HCT116 (cell line): ENCODE measurements around the gene UBE4A. TPM values are rescaled to one million over a fixed set of nuclear protein-coding genes. Genes with fewer than 3 reads are reported as not detected.

Experiments
- ATAC-seq: fragments of 200-7000 bp; cut with Tn5 transposase; 2 replicates; pipeline ENCODE4 v1.9.1; 2020; ENCODE audit warnings: mild to moderate bottlenecking, moderate library complexity
- BruUV-seq: library from RNA; stranded (reverse); fragments of 400-500 nt; replicated peaks from 2 replicates; lab custom pipeline; 2021; lab: Mats Ljungman, UMichigan
- CTCF ChIA-PET: fragments of 300-600 bp; sonication (Branson Sonifier 250); formaldehyde crosslinking; loops from one replicate; lab custom pipeline; 2021; ENCODE audit warnings: antibody characterized with exemption; lab: Charles Lee
- POLR2A ChIA-PET: fragments of 300-600, 350-600 bp; sonication (Branson Sonifier 250); formaldehyde crosslinking; loops from one replicate; lab custom pipeline; 2021; ENCODE audit warnings: antibody characterized with exemption; lab: Charles Lee
- RAD21 ChIA-PET, 2 experiments: fragments of 300-600 bp; sonication (Branson Sonifier 250); formaldehyde crosslinking; loops; one replicate each; lab custom pipeline; 2023; ENCODE audit warnings: low total read pairs in 2 of 2; ENCODE audit not compliant: uncharacterized antibody in 2 of 2, unreplicated experiment in 2 of 2, low non-redundant PET in 1 of 2; lab: Charles Lee
- DNase-seq: peaks from one replicate; pipeline ENCODE4 v3.0.0-alpha.2; 2010; ENCODE audit warnings: low read depth, low spot score
- H2AFZ ChIP-seq: fragments of 200-600 bp; shearing (Covaris generic), sonication (generic); 2 replicates; pipeline ENCODE4 v1.6.1; 2017; ENCODE audit warnings: low read depth, mixed run types, mixed read lengths, antibody characterized with exemption, low read length; ENCODE audit not compliant: poor library complexity, severe bottlenecking
- H3K27ac ChIP-seq: 2 replicates; pipeline ENCODE4 v1.5.1; 2012; ENCODE audit warnings: low read depth, low read length
- H3K27me3 ChIP-seq: fragments of 200-600 bp; sonication (generic); 2 replicates; pipeline ENCODE4 v1.6.1; 2016; ENCODE audit warnings: mixed run types, low read length, mixed read lengths; ENCODE audit not compliant: insufficient read depth
- H3K36me3 ChIP-seq, 2 experiments: fragments of 200-500 bp in 1 of 2; fragments of 200-600 bp in 1 of 2; sonication (Bioruptor generic) in 1 of 2; sonication (generic) in 1 of 2; 2 replicates each; pipeline versions ENCODE4 v1.5.1 to v1.6.1; 2014 to 2016; ENCODE audit warnings: low read length in 2 of 2, inconsistent platforms in 1 of 2, mixed read lengths in 1 of 2, mixed run types in 1 of 2; ENCODE audit not compliant: insufficient read depth in 2 of 2, control insufficient read depth in 1 of 2
- H3K4me1 ChIP-seq, 2 experiments: fragments of 200-600 bp in 1 of 2; sonication (generic) in 1 of 2; 2 replicates each; pipeline versions ENCODE4 v1.5.1 to v1.6.1; 2012 to 2017; ENCODE audit warnings: low read length in 2 of 2, inconsistent platforms in 1 of 2, mild to moderate bottlenecking in 1 of 2, mixed read lengths in 1 of 2, mixed run types in 1 of 2, moderate library complexity in 1 of 2; ENCODE audit not compliant: insufficient read depth in 2 of 2, control insufficient read depth in 1 of 2
- H3K4me2 ChIP-seq: fragments of 200-600 bp; sonication (generic); 2 replicates; pipeline ENCODE4 v1.6.1; 2017; ENCODE audit warnings: mixed run types, low read length, mixed read lengths
- H3K4me3 ChIP-seq, 2 experiments: fragments of 200-600 bp in 1 of 2; sonication (generic) in 1 of 2; replicated peaks in 1 of 2; 2 replicates each; pipeline ENCODE4 v1.5.1; 2011 to 2016; ENCODE audit warnings: low read length in 2 of 2, control low read depth in 1 of 2, low read depth in 1 of 2, mild to moderate bottlenecking in 1 of 2, mixed read lengths in 1 of 2, mixed run types in 1 of 2
- H3K79me2 ChIP-seq: fragments of 200-600 bp; sonication (generic); 2 replicates; pipeline ENCODE4 v1.6.1; 2017; ENCODE audit warnings: mild to moderate bottlenecking, mixed run types, low read length, moderate library complexity, mixed read lengths; ENCODE audit not compliant: insufficient read depth
- H3K9ac ChIP-seq: fragments of 200-600 bp; sonication (generic); 2 replicates; pipeline ENCODE4 v1.6.1; 2016; ENCODE audit warnings: low read length, mixed read lengths
- H3K9me2 ChIP-seq: fragments of 200-600 bp; sonication (generic), shearing (Covaris generic); 2 replicates; pipeline ENCODE4 v1.6.1; 2017; ENCODE audit warnings: mixed run types, mild to moderate bottlenecking, moderate library complexity; ENCODE audit not compliant: insufficient read depth
- H3K9me3 ChIP-seq, 2 experiments: fragments of 200-500 bp in 1 of 2; fragments of 200-600 bp in 1 of 2; sonication (Bioruptor generic) in 1 of 2; sonication (generic) in 1 of 2; 2 replicates each; pipeline ENCODE4 v1.6.1; 2014 to 2017; ENCODE audit warnings: low read length in 2 of 2, mixed read lengths in 2 of 2, inconsistent platforms in 1 of 2, low read depth in 1 of 2, mild to moderate bottlenecking in 1 of 2, mixed run types in 1 of 2, moderate library complexity in 1 of 2; ENCODE audit not compliant: control insufficient read depth in 1 of 2, insufficient read depth in 1 of 2
- H4K20me1 ChIP-seq: fragments of 200-600 bp; sonication (generic), shearing (Covaris generic); 2 replicates; pipeline ENCODE4 v1.6.1; 2017; ENCODE audit warnings: mixed run types, mild to moderate bottlenecking, moderate library complexity; ENCODE audit not compliant: insufficient read depth
- EGR1 ChIP-seq: IDR thresholded peaks from 2 replicates; pipeline ENCODE4 v1.6.1; 2012; ENCODE audit warnings: low read depth
- ELF1 ChIP-seq: IDR thresholded peaks from 2 replicates; pipeline ENCODE4 v1.6.1; 2012; ENCODE audit warnings: low read depth, borderline replicate concordance
- EZH2 ChIP-seq: fragments of 200-600 bp; sonication (generic); IDR thresholded peaks from 2 replicates; pipeline ENCODE4 v1.6.1; 2017; ENCODE audit warnings: antibody characterized with exemption, mixed run types
- JUND ChIP-seq: IDR thresholded peaks from 2 replicates; pipeline ENCODE4 v1.6.1; 2012
- RAD21 ChIP-seq: IDR thresholded peaks from 2 replicates; pipeline ENCODE4 v1.6.1; 2012; ENCODE audit warnings: low read depth, mild to moderate bottlenecking
- REST ChIP-seq: IDR thresholded peaks from 2 replicates; pipeline ENCODE4 v1.6.1; 2012; ENCODE audit warnings: low read depth
- SP1 ChIP-seq: IDR thresholded peaks from 2 replicates; pipeline ENCODE4 v1.6.1; 2012; ENCODE audit warnings: low read depth
- SRF ChIP-seq: IDR thresholded peaks from 2 replicates; pipeline ENCODE4 v1.6.1; 2012; ENCODE audit warnings: low read depth
- TCF7L2 ChIP-seq: IDR thresholded peaks from 2 replicates; pipeline ENCODE4 v1.7.0; 2011; ENCODE audit warnings: borderline replicate concordance, inconsistent platforms; ENCODE audit not compliant: insufficient read depth, insufficient read length; ENCODE audit errors: extremely low read depth
- YY1 ChIP-seq: IDR thresholded peaks from 2 replicates; pipeline ENCODE4 v1.6.1; 2011; ENCODE audit warnings: low read length, low read depth, moderate library complexity, mild to moderate bottlenecking; ENCODE audit not compliant: insufficient replicate concordance; ENCODE audit errors: extremely low read depth
- ZFX ChIP-seq: fragments of 450-650 bp; IDR thresholded peaks from 2 replicates; pipeline ENCODE4 v1.6.1; 2017
- ZNF274 ChIP-seq: fragments of 200-500 bp; sonication (Bioruptor generic); IDR thresholded peaks from 2 replicates; pipeline ENCODE4 v1.6.1; 2014; ENCODE audit warnings: mild to moderate bottlenecking, low read depth, low read length, inconsistent platforms
- intact Hi-C: fragments of 100-400 bp; cut with micrococcal nuclease; formaldehyde crosslinking; loops from 2 replicates; pipeline ENCODE4 v1.10.0; 2022
- total RNA-seq: library from RNA; stranded (reverse); gene quantifications from one replicate; pipeline ENCODE4 v1.2.1, GENCODE V29; 2021; ENCODE audit not compliant: unreplicated experiment

Gene UBE4A
- total RNA-seq, 1 experiment from 2014 or later, result 49.9 TPM

- RAD21 ChIA-PET, result no interaction called here
- H2AFZ ChIP-seq, result no peak overlapping the region
- no peak overlapping the region for H3K4me2 ChIP-seq
- H3K36me3 ChIP-seq, result no peaks in the 10 kb centered on the region
- POLR2A ChIA-PET, result no interaction called here
- no TSS peak for BruUV-seq
- no peaks in the 10 kb centered on the region for H3K79me2 ChIP-seq
- H3K27ac ChIP-seq, result no peak overlapping the region
- peaks cover 0 to 4% of the 10 kb centered on the region in 2 experiments; a peak in 2 of 4 replicates for H3K4me1 ChIP-seq
- no peaks in the 10 kb centered on the region for H4K20me1 ChIP-seq
- H3K9ac ChIP-seq, result no peak overlapping the region
- no peak overlapping the region for H3K4me3 ChIP-seq
- TF ChIP-seq EZH2, result no peak
- no peak for TF ChIP-seq RAD21
- no peak for TF ChIP-seq EGR1
- TF ChIP-seq REST, result no peak
- TF ChIP-seq YY1, result no peak
- TF ChIP-seq ELF1, result no peak
- no peak for TF ChIP-seq SRF
- no peak for TF ChIP-seq JUND
- TF ChIP-seq ZNF274, result no peak
- no peak for TF ChIP-seq ZFX
- no peak for TF ChIP-seq TCF7L2
- no peak for TF ChIP-seq SP1
- H3K27me3 ChIP-seq, result no peaks in the 10 kb centered on the region; the same call in 1 of the 2 replicates
- intact Hi-C loops, result no loop called here
- H3K9me3 ChIP-seq, result no peaks in the 10 kb centered on the region
- no peak for ATAC-seq
- CTCF ChIA-PET, result no interaction called here
- H3K9me2 ChIP-seq, result no peaks in the 10 kb centered on the region
- DNase-seq, result no peak
These were observed 18.1 kb upstream of the UBE4A start for GRCh38 chr11:118341261-118341660.
